ENCODE data around the gene CRYBA4.

CRYBA4 gene

DNA sequence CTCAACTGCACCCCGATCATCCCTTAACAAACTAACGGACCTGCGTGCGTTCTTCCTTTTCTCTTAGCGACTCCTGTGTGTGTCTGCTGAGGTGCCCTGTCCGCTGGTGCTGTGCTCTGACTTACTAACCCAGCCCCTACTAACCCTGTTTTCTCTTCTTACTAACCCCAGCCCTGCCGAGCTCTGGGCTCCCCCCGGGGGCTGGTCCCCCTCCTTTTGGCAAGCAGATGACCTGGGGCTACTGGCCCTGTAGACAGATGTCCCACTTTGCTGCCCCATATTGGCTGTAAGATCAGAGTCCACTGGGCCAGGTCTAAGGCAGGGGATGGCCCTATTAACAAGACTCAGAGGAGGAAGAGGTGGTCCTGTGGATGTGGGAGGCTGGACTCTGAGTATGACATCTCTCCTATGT lies 50.3 kb downstream of the CRYBA4 start:
- Histone ChIP-seq H3K4me1 (ENCODE audit: insufficient read depth, insufficient read length) (peaks cover 5% of the 10 kb centered on the region), H3K36me3 (ENCODE audit: insufficient read depth, insufficient read length, low read length) (peaks cover 5% of the 10 kb centered on the region), H3K9ac (ENCODE audit: insufficient read length, low read depth) (peak overlapping the region; percentile 45), H3K9me3 (ENCODE audit: insufficient read depth, low read length) (no peaks in the 10 kb centered on the region), H3K4me3 (ENCODE audit: insufficient read length, low read depth) (no peak overlapping the region), H3K27me3 (ENCODE audit: insufficient read depth, insufficient read length) (no peaks in the 10 kb centered on the region)
- no peak for TF ChIP-seq YY1 (IDR thresholded peaks at IDR 0.05; ENCODE audit: insufficient read depth, insufficient read length)
- TF ChIP-seq SUZ12 (IDR thresholded peaks at IDR 0.05; ENCODE audit: extremely low read depth, insufficient read depth, insufficient read length) = no peak
- no peak for TF ChIP-seq ZNF274 (IDR thresholded peaks at IDR 0.05; ENCODE audit: low read depth, low read length)
- no peak for DNase-seq (ENCODE audit: low read depth, low spot score)

DNA sequence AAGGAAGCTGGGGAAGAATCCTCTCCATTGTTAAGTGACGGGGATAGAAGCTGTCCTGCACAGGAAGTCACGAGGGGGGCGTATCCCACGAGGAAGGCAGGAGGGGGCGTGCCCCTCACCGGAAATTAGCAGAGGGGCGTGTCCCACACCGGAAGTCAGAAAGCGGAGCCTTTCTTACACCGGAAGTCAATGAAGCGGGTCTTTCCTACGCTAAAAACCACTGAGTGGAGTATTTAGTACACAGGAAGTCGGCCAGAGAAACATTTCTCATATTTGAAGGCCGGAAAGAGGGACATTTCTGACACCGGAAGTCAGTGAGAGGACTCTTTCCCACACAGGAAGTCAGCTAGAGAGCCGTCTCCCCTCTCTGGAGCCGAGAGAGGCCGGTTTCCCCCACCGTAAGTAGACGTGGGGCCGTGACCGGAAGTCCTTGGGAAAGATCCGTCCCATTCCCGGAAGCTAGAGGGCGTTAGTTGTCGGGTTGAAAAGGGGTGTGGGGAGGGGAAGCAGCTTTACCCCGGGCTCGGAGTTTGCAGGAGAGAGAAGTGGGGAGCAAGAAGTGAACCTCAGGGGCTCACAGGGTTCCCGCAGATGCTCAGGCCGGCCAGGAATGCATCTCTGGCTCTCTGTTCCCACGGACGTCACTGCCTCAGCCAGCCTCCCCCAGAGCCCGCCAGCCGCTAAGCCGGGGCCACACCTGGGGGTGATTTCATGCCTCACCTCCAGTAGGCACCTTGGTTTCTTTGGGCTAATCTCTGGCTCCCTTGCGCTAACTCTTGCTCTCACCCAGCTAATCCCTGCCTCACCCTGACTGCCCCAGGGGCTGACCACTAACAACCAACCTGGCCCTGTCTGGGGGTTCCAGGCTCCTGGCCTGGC lies 51.1 kb downstream of the CRYBA4 start:
- peaks cover 5% of the 10 kb centered on the region for H3K4me1 ChIP-seq (ENCODE audit: insufficient read depth, insufficient read length)
- peak; percentile 77 for DNase-seq (ENCODE audit: low read depth, low spot score)
- peak overlapping the region; percentile 90 for H3K9ac ChIP-seq (ENCODE audit: insufficient read length, low read depth)

DNA sequence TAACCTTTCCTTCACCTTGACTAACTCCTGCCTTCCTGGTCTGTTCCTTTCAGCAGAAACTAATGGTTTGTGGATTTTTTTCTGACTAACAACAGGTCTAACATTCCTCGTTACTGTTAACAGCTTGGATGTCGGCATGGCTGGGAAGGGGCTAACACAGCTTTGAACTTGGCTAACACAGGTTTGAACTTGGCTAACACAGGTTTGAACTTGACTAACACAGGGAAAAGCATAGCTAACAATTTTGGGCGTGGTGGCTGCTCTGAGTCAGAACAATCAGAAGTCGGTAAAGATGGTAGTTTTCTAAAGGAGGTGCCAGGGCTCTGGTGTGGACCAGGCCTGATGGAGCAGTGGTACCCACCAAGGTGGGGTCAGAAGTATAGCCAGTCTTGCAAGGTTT lies 51.7 kb downstream of the CRYBA4 start:
- no peak for DNase-seq (ENCODE audit: low read depth, low spot score)
- Histone ChIP-seq H3K9me3 (ENCODE audit: insufficient read depth, low read length) (no peaks in the 10 kb centered on the region), H3K36me3 (ENCODE audit: insufficient read depth, insufficient read length, low read length) (peaks cover 5% of the 10 kb centered on the region), H3K9ac (ENCODE audit: insufficient read length, low read depth) (peak overlapping the region; percentile 90), H3K27me3 (ENCODE audit: insufficient read depth, insufficient read length) (no peaks in the 10 kb centered on the region), H3K4me3 (ENCODE audit: insufficient read length, low read depth) (peak overlapping the region; percentile 76), H3K4me1 (ENCODE audit: insufficient read depth, insufficient read length) (peaks cover 5% of the 10 kb centered on the region)
- TF ChIP-seq ZNF274 (IDR thresholded peaks at IDR 0.05; ENCODE audit: low read depth, low read length) = no peak
- no peak for TF ChIP-seq SUZ12 (IDR thresholded peaks at IDR 0.05; ENCODE audit: extremely low read depth, insufficient read depth, insufficient read length)
- no peak for TF ChIP-seq YY1 (IDR thresholded peaks at IDR 0.05; ENCODE audit: insufficient read depth, insufficient read length)

More for the DNA sequence above, 51.1 kb downstream of the CRYBA4 start:
- Histone ChIP-seq H3K4me3 (ENCODE audit: insufficient read length, low read depth) (peak overlapping the region; percentile 76), H3K9me3 (ENCODE audit: insufficient read depth, low read length) (no peaks in the 10 kb centered on the region), H3K36me3 (ENCODE audit: insufficient read depth, insufficient read length, low read length) (peaks cover 5% of the 10 kb centered on the region), H3K27me3 (ENCODE audit: insufficient read depth, insufficient read length) (no peaks in the 10 kb centered on the region)
- TF ChIP-seq ZNF274 (IDR thresholded peaks at IDR 0.05; ENCODE audit: low read depth, low read length) (no peak), YY1 (IDR thresholded peaks at IDR 0.05; ENCODE audit: insufficient read depth, insufficient read length) (no peak), SUZ12 (IDR thresholded peaks at IDR 0.05; ENCODE audit: extremely low read depth, insufficient read depth, insufficient read length) (no peak)

DNA sequence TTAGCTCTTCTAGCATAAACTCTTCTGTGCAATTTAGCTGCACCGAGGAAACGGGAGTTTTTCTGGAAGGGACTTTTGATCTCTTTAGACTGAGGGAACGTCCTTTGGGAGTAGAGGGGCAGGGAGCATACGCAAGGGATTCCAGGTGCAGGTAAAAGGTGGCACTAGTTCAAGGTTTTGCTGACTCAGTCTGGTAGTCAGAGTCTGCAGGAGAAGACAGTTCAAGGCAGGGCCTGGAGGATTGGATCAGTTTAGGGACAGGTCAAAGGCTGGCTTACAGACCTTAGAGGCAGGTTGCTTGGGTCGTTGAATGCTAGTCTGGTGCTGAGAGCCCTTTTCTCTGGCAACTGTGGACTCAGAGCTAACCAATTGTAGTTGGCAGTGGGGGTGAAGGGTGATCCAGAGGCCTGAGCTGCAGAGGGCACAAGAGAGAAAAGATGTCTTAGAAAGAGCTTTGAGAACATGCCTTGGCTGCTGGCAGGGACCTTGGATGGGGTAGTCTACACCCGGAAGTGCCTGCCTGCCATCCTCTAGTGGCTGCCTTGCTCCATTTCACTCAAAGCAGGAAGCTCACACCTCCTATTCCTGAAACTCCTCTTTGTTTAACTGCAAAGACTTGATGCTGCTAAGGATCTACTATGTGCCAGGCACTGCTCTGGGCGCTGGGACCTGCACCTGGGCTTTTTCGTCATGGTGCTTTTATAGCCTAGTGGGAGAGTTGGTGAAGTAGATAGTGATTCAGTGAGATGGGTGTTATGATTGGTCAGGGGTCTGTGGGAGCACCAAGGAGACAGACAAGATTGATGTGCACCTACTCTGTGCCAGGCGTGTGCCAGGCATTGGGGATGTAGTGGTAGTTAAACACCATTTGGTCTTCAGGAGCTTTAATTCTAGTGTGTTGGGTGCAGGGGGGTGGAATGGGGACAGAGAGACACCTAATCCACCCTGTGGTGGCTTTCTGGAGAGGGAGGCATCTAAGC lies 52.7 kb downstream of the CRYBA4 start:
- H3K4me1 ChIP-seq (ENCODE audit: insufficient read depth, insufficient read length) = peaks cover 5% of the 10 kb centered on the region
- DNase-seq (ENCODE audit: low read depth, low spot score) = no peak
- H3K27me3 ChIP-seq (ENCODE audit: insufficient read depth, insufficient read length) = no peaks in the 10 kb centered on the region
- peak overlapping the region; percentile 21 for H3K9ac ChIP-seq (ENCODE audit: insufficient read length, low read depth)
- no peaks in the 10 kb centered on the region for H3K9me3 ChIP-seq (ENCODE audit: insufficient read depth, low read length)
- TF ChIP-seq YY1 (IDR thresholded peaks at IDR 0.05; ENCODE audit: insufficient read depth, insufficient read length) (no peak), ZNF274 (IDR thresholded peaks at IDR 0.05; ENCODE audit: low read depth, low read length) (no peak), SUZ12 (IDR thresholded peaks at IDR 0.05; ENCODE audit: extremely low read depth, insufficient read depth, insufficient read length) (no peak)
- H3K4me3 ChIP-seq (ENCODE audit: insufficient read length, low read depth) = no peak overlapping the region
- H3K36me3 ChIP-seq (ENCODE audit: insufficient read depth, insufficient read length, low read length) = peaks cover 5% of the 10 kb centered on the region

DNA sequence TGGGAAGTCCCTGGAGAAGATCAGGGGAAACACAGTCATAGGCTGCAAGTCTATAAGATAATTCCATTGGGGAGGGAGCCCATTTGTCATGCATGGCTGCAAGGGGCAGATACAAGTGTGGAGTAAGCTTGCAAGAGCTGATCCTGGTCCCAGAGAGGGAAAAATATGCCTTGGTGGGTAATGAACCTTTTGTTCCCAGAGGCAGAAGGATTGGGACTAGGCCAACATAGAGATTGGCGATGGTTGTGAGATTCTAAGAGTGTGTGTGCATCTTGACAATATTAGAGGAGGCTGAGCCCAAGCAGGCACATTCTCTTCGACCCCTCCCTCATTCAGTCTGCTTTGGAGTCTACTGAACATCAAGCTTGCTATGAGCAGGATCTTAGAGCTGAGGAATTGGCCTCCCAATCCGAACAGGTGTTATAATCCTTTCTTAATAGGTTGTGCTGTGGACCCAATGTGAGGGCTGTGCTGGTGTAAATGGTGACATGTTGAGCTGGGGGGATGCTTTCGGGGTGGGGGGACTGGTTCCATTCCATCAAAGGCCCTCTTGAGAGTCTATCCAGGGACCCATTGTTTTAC lies 54.0 kb downstream of the CRYBA4 start:
- Histone ChIP-seq H3K4me1 (ENCODE audit: insufficient read depth, insufficient read length) (peaks cover 5% of the 10 kb centered on the region), H3K4me3 (ENCODE audit: insufficient read length, low read depth) (no peak overlapping the region), H3K27me3 (ENCODE audit: insufficient read depth, insufficient read length) (no peaks in the 10 kb centered on the region), H3K9ac (ENCODE audit: insufficient read length, low read depth) (no peak overlapping the region), H3K36me3 (ENCODE audit: insufficient read depth, insufficient read length, low read length) (peaks cover 10% of the 10 kb centered on the region), H3K9me3 (ENCODE audit: insufficient read depth, low read length) (no peaks in the 10 kb centered on the region)
- DNase-seq (ENCODE audit: low read depth, low spot score) = no peak
- no peak for TF ChIP-seq YY1 (IDR thresholded peaks at IDR 0.05; ENCODE audit: insufficient read depth, insufficient read length)
- no peak for TF ChIP-seq ZNF274 (IDR thresholded peaks at IDR 0.05; ENCODE audit: low read depth, low read length)
- no peak for TF ChIP-seq SUZ12 (IDR thresholded peaks at IDR 0.05; ENCODE audit: extremely low read depth, insufficient read depth, insufficient read length)

DNA sequence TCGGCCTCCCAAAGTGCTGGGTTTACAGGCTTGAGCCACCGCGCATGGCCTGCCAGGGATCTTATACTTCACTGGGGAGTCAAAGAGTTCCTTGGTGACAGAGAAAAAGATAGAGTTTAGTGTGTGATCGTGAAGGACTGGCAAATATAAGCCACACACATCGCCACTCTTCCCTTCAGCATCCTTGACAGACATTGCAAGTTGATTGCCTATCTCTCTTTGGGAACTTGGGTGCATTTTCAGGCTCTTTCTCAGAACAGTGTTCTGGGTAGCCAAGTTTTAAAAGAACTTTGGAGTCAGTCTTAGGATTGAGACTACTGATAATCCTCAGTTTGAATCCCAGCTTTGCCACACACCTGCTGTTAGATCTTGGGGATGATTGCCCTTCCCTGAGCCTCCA lies 55.5 kb downstream of the CRYBA4 start:
- peaks cover 9% of the 10 kb centered on the region for H3K4me1 ChIP-seq (ENCODE audit: insufficient read depth, insufficient read length)
- no peak for TF ChIP-seq SUZ12 (IDR thresholded peaks at IDR 0.05; ENCODE audit: extremely low read depth, insufficient read depth, insufficient read length)
- TF ChIP-seq ZNF274 (IDR thresholded peaks at IDR 0.05; ENCODE audit: low read depth, low read length) = no peak
- no peak for TF ChIP-seq YY1 (IDR thresholded peaks at IDR 0.05; ENCODE audit: insufficient read depth, insufficient read length)
- H3K27me3 ChIP-seq (ENCODE audit: insufficient read depth, insufficient read length) = no peaks in the 10 kb centered on the region
- H3K9me3 ChIP-seq (ENCODE audit: insufficient read depth, low read length) = no peaks in the 10 kb centered on the region
- no peak for DNase-seq (ENCODE audit: low read depth, low spot score)
- no peak overlapping the region for H3K9ac ChIP-seq (ENCODE audit: insufficient read length, low read depth)
- peaks cover 10% of the 10 kb centered on the region for H3K36me3 ChIP-seq (ENCODE audit: insufficient read depth, insufficient read length, low read length)
- no peak overlapping the region for H3K4me3 ChIP-seq (ENCODE audit: insufficient read length, low read depth)

Measured in NT2/D1 (cell line).